Esophagus squamous epithelium (tissue), 4 donors: ENCODE measurements around the gene LMX1B.

Experiments
- CTCF ChIP-seq, 6 experiments: fragments of 450-650 bp in 4 of 6; fragments of 200-600 bp in 2 of 6; sonication (generic) in 2 of 6; IDR thresholded peaks; one replicate each; pipeline ENCODE4 v1.5.1; 2016 to 2019; ENCODE audit warnings: antibody characterized with exemption in 6 of 6, mild to moderate bottlenecking in 4 of 6, moderate library complexity in 4 of 6
- POLR2A ChIP-seq, 4 donors: fragments of 450-650 bp; IDR thresholded peaks; one replicate each; pipeline ENCODE4 v1.6.1; 2017; ENCODE audit warnings: antibody characterized with exemption in 4 of 4, mild to moderate bottlenecking in 4 of 4, moderate library complexity in 3 of 4

DNA sequence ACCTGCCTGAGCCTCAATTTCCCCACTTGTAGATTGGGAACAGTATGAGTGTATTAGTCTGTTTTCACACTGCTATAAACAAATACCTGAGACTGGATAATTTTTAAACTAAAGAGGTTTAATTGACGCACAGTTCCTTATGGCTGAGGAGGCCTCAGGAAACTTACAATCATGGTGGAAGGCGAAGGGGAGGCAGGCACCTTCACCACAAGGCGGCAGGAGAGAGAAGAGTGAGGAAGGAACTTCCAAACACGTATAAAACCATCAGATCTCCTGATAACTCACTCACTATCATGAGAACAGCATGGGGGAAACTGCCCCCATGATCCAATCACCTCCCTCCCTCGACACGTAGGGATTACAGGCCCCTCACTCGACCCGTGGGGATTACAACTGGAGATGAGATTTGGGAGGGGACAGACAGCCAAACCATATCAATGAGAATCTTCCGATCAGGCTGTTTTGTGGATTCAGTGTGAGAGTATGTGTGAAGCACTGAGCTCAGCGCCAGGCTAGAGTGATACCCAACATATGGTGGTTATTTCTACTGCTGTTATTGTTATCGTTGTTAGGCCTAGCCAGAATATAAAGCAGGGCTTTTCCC, 14.6 kb upstream of the LMX1B start:
- TF ChIP-seq CTCF (IDR thresholded peaks at IDR 0.05) (peak in 1 of 6 experiments; percentile 24), POLR2A (IDR thresholded peaks at IDR 0.05) (no peak)
